Effector memory CD4-positive, alpha-beta T cell (primary cell): ENCODE measurements around the gene HMG20A.

Experiments used
- DNase-seq, 3 donors: peaks; one replicate each; pipeline ENCODE4 v3.0.0-alpha.2; 2020
- H3K27ac ChIP-seq: 2 replicates; pipeline ENCODE4 v1.7.0; 2013; ENCODE audit warnings: mild to moderate bottlenecking, low read length, moderate library complexity; ENCODE audit not compliant: insufficient read depth, poor library complexity, severe bottlenecking
- H3K27me3 ChIP-seq: replicated peaks from 2 replicates; pipeline ENCODE4 v1.7.0; 2013; ENCODE audit warnings: mild to moderate bottlenecking, low read length; ENCODE audit not compliant: insufficient read depth, control insufficient read depth, poor library complexity, severe bottlenecking
- H3K36me3 ChIP-seq: 2 replicates; pipeline ENCODE4 v1.7.0; 2013; ENCODE audit warnings: mild to moderate bottlenecking, low read length, moderate library complexity; ENCODE audit not compliant: control insufficient read depth, insufficient read depth
- H3K4me1 ChIP-seq: 2 replicates; pipeline ENCODE4 v1.7.0; 2013; ENCODE audit warnings: low read length, mild to moderate bottlenecking; ENCODE audit not compliant: control insufficient read depth, insufficient read depth, poor library complexity, severe bottlenecking
- H3K4me3 ChIP-seq: 2 replicates; pipeline ENCODE4 v1.7.0; 2013; ENCODE audit warnings: low read length, low read depth, mild to moderate bottlenecking; ENCODE audit not compliant: insufficient read depth, poor library complexity, severe bottlenecking
- H3K9me3 ChIP-seq: 2 replicates; pipeline ENCODE4 v1.7.0; 2013; ENCODE audit warnings: mild to moderate bottlenecking, low read length, moderate library complexity; ENCODE audit not compliant: control insufficient read depth

The HMG20A gene

DNA sequence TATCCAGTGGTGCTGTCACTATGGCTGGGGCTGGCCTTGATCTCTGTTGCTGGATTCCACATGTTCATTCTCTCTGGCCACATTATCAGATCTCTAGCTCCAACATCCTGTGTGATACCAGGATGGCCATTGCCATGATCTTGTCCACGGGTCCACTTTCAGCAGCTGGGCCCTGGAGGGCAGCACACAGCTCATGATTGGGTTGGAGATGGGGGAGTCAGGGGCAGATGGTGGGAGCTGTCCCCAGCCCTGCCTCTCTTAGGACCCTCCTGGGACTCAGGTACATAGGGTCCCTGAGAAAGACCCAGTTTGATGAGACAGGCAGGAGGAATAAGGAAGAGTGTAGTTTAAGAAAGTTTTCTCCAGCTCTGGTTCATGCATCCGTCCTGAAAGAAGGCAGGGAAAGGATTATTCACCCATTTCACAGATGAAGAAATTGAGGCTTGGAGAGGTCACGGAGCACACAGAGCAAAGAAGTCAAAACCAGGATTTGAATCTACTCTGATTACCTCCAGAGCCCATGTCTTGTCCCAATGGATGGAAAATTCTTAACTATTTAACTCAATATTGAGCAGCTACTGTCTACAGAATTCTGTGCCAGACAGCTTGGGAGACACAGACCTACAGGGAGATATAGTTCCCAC is 111.5 kb downstream of the HMG20A start:
- Histone ChIP-seq H3K27ac (no peak overlapping the region), H3K36me3 (no peaks in the 10 kb centered on the region), H3K4me1 (no peaks in the 10 kb centered on the region), H3K4me3 (no peak overlapping the region), H3K27me3 (no peaks in the 10 kb centered on the region), H3K9me3 (no peaks in the 10 kb centered on the region)
- DNase-seq: no peak

DNA sequence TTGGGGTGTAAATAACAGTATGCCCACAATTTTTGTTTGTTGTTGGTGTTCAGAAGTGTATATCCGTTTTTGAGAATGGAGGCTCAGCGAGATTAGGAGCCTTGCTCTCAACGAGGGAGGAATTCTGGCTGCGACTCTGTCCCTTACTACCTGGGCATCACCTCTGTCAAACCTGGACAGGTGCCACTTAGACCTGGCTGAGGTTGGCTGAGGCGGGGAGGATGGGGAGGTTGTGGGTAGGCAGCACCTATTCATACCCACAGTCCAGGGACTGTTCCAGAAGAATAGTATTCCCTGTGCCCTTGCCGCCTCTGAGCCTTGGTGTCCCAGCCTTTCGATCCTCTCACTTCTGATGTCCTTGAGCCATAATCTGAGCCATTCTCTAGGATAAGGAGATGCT is 112.2 kb downstream of the HMG20A start:
- Histone ChIP-seq H3K9me3 (no peaks in the 10 kb centered on the region), H3K4me3 (no peak overlapping the region), H3K27me3 (no peaks in the 10 kb centered on the region), H3K36me3 (no peaks in the 10 kb centered on the region), H3K4me1 (no peaks in the 10 kb centered on the region), H3K27ac (no peak overlapping the region)
- no peak for DNase-seq

GRCh38 chr15:77533578-77534430 is 113.1 kb downstream of the HMG20A start:
- no peak for DNase-seq
- Histone ChIP-seq H3K4me1 (no peaks in the 10 kb centered on the region), H3K27ac (no peak overlapping the region), H3K4me3 (no peak overlapping the region), H3K27me3 (no peaks in the 10 kb centered on the region), H3K9me3 (no peaks in the 10 kb centered on the region), H3K36me3 (no peaks in the 10 kb centered on the region)
